ENCODE results near the gene FAM120B.
A peak's percentile ranks its signal among the peaks of the same experiment; 100 is the strongest.
"Not testable (repeated sequence)": the region's sequence is repeated elsewhere in the genome, so short reads cannot be mapped to it uniquely, and the experiment has no call there.

Gene FAM120B, protein sequence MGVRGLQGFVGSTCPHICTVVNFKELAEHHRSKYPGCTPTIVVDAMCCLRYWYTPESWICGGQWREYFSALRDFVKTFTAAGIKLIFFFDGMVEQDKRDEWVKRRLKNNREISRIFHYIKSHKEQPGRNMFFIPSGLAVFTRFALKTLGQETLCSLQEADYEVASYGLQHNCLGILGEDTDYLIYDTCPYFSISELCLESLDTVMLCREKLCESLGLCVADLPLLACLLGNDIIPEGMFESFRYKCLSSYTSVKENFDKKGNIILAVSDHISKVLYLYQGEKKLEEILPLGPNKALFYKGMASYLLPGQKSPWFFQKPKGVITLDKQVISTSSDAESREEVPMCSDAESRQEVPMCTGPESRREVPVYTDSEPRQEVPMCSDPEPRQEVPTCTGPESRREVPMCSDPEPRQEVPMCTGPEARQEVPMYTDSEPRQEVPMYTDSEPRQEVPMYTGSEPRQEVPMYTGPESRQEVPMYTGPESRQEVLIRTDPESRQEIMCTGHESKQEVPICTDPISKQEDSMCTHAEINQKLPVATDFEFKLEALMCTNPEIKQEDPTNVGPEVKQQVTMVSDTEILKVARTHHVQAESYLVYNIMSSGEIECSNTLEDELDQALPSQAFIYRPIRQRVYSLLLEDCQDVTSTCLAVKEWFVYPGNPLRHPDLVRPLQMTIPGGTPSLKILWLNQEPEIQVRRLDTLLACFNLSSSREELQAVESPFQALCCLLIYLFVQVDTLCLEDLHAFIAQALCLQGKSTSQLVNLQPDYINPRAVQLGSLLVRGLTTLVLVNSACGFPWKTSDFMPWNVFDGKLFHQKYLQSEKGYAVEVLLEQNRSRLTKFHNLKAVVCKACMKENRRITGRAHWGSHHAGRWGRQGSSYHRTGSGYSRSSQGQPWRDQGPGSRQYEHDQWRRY

DNA sequence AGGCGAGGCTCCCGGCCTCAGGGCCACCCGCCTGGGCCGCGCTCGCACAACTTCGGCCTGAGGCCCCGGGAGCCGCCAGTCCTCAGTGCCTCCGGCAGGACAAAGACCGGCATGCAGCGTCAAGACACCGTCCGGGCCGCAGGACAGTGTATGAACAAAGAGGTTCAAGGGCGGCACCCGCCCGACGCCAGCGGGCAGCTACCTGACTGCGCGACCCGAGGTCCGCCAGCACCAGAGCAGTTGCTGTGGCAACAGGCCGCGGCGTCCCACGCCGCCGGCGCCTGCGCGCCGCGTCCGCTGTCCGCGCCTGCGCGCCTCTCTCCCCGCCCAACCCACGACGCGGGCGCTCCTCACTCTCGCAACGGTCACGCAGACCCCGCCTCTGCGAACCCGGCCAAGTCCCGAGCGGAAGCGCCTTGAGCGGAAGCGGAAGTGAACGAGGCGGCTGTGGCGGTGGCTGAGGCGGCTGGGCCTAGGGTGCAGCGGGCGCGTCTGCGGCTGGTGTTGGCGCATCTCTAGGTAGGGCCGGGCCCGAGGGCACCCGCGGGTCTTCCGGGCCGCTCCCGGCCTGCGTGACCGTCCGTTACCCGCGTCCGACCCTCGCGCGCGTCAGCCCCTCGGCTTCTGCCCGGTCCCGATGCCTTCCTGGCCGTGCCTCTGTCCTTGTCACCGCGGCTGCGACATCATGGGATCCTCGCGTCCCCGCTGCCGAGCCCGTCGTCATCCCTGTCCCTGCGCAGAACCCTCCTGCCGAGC, at the start of gene FAM120B:
TSS of gene FAM120B (plus strand) at position 435 of the 756 bp plus-strand sequence. CDS start 10,633 bp downstream, outside the sequence.
- peak; percentile 95 to 96 for DNase-seq

GRCh38 chr6:170257376-170257775, 49.2 kb upstream of the FAM120B start:
- DNase-seq, result no peak

DNA sequence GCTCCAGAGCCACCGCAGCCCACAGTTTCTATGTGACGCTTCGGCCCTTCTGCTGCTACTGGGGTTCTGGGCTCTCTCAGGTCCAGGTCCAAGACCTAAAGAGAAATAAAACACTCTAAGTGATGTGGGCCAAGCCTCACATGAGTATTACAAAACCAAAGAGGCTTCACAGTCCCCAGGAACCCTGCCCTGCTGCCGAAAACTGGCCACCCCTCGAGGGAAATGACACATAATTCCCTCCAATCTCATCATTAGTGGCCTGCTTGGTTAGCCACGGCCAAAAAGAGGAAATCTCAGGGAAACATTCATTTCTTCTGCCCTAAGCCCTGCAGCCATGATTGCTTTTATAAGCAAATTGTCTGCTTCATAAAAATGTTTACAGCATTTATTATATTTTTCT, 48.2 kb upstream of the FAM120B start:
- DNase-seq, result no peak

DNA sequence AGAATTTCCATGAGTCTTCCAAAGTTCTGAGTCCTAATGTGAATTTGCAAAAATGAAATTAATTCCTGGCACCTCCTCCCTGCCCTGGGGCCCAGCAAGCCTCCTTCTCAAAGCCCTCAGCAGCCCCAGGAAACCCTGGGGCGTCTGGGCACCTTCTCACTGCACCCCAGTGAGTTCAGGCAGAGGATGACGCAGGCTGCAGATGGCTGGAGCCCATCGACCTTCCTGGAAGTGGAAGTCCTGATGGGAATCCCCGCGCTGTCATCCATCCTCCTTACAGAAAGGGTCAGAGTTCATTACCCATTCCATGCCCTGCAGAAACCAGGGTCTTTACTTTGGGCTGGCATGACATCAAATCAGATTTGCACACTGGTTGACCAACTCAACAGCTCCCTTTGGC, 47.3 kb upstream of the FAM120B start:
- no peak for DNase-seq

GRCh38 chr6:170260686-170261085, 45.9 kb upstream of the FAM120B start:
- no peak for DNase-seq

GRCh38 chr6:170261643-170262488, 44.7 kb upstream of the FAM120B start:
- DNase-seq, result no peak

DNA sequence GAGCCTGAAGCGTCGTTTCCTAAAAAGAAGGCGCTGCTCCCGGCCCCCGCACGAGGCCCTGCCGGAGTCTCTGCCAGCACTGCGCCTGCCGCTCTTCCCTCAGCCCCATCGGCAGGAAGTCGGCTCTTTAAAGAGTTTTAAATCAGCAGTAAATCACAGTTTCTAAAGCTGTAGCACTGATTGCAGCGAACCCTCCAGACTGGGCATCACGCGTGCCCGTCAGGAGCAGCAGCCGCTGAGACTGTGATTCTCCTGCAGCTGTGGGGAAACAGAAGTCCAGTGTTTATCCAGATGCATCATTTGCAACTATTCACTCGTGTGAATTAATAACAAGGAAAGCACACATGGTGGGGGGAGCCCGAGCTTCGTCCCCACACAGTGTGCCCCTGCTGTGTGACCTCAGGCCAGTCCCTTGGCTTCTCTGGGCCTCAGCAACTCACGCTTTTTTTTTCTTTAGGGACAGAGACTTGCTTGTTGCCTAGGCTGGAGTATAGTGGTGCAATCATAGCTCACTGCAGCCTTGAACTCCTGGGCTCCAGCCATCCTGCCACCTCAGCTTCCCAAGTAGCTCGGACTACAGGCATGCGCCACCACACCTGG, 44.0 kb upstream of the FAM120B start:
- DNase-seq, result no peak

DNA sequence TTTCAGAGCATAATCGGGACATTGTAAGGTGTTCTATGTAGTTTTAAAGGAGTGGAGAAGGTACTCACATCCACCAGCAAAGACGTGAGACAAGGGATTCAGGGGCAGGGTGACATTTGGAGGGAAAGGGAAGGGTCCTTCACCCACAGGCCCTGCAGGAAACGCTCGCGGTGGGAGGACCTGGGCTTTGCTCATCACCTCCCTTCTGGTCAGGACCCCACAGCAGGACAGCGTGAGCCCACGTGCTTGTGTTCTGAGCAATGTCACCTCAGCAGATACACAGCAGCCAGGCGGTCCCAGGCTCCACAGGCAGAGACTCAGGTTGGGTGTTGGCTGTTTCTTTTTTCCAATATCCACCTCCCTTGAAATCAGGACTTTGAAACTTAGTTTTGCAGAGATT, 43.1 kb upstream of the FAM120B start:
- DNase-seq, result no peak

- DNase-seq, result no peak
These were observed 42.5 kb upstream of the FAM120B start for GRCh38 chr6:170264086-170264485.

DNA sequence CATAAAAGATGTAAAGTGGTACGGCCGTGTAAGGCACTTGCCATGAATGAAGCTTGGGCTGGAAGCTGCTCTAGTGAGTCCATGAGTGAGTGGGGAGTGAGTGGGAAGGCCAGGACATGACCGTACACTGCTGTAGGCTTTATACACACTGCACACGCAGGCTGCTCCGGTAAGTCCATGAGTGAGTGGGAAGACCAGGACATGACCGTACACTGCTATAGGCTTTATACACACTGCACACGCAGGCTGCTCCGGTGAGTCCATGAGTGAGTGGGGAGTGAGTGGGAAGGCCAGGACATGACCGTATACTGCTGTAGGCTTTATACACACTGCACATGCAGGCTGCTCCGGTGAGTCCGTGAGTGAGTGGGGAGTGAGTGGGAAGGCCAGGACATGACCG, 41.9 kb upstream of the FAM120B start:
- not testable (repeated sequence) for DNase-seq

DNA sequence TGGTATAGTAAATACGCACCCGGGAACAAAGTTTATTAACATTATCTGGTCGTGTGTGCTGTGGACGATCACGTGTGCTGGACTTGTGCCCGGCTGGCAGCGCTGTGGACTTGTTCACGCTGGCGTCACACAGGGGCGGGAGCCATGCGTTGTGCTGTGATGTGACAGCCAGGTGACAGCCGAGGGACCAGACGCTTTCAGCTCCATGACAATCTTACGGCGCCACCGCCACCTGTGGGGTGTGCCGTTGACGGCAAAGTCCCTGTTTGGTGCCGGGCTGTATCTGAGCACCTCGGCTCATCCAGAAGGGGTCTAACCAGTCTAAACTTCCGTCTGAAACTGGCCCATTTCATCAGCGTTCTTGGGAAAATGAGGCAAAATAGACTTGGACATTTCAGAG, 40.9 kb upstream of the FAM120B start:
- DNase-seq, result no peak

GRCh38 chr6:170266061-170266825, 40.3 kb upstream of the FAM120B start:
- no peak for DNase-seq

DNA sequence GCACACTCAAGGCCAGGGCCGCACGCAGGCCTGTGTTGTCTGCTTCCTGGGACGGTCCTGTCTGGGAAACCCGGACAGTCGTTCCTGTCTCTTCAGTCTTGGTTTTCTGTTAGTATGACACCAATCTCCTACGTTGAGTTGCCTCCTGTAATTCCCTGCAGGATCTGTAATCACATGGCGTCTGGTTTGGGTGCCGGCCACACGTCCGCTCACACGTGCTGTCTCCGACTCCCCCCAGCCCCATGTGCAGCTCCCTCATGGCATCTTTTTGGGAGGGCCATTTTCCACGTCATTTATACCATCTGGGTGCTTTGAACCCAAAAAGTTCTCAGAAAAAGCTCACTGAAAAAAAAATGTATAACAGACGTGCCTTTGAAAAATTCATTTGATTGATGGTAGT, 38.9 kb upstream of the FAM120B start:
- DNase-seq, result no peak

- no peak for DNase-seq
These were observed 38.1 kb upstream of the FAM120B start for GRCh38 chr6:170268216-170269129.

DNA sequence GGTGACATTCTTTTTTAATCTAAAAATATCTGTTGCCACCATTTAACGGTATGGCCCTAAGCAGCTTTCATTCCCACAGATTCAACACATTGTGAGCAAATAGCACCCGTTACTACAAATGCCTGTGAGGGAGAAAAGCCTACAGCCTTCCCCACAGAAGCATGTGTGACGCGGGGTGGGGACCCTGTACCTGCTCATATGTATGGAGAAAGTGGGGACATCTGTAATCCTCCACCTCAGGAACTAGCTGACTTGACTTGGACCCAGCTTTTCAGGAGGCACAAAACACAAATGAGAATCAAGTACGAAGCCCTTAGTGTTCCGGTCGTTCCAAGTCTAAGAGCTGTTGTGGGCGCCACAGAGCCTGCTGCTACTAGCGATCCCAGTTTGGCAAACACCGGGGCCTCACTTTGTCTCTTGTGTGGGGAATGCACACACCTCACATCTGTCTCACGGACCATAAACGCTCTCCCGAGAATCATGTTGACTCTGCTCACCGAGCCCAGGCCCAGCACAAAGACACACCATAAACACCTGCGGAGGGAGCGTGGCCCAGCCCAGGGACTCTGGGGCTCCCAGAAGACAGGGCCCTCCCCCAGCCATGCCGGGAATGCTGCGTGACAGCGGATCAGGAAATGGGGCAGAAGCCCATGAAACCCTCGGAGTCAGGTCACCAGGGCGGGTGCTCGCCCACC, 37.3 kb upstream of the FAM120B start:
- DNase-seq, result no peak

DNA sequence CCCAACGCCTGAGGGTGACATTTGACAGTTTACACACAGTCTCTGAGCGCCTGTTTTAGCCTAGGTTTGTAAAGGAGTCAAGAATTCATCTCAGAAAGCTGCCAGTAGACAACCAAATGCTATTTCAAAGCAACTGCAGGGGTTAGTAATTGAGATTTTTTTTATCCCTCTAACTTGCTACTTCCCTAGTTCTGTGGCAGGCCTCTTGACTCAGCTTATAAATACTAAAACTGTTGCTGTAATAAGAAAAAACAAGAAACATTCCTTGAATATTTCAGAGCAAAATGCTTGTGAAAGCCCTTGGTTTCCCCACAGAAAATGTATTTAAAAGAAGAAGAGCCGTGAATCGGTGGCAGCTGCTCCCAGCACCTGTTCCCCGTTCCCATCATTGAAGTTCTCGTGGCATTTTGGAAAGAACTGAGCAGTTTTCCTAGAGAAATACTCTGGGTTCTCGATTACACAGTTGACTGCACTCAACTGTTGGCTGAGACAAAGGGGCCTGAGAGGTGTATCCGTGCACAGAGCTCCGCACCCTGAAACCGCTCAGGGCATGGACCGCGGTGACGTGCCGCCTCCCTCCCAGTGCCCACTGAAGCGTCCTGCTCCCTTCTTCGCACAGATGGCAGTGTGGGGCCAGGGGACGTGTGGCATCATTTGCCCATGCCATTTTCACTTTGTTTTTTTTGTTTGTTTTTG, 36.6 kb upstream of the FAM120B start:
- DNase-seq, result no peak

GRCh38 chr6:170270984-170271593, 35.5 kb upstream of the FAM120B start:
- no peak for DNase-seq

GRCh38 chr6:170271771-170272314, 34.7 kb upstream of the FAM120B start:
- DNase-seq, result peak; percentile 78 to 81
